HepG2 (cell line): ENCODE data around the gene ANG. TPM values are rescaled to one million over a fixed set of nuclear protein-coding genes. Genes with fewer than 3 reads are reported as not detected.
A peak's percentile ranks its signal among the peaks of the same experiment; 100 is the strongest.

ENCODE experiments used
- ARNT ChIP-seq: fragments of 450-650 bp; IDR thresholded peaks from 2 replicates; pipeline ENCODE4 v1.6.1; 2017
- ATF6 ChIP-seq: sonication (generic); formaldehyde crosslinking; conservative IDR thresholded peaks from 2 replicates; pipeline ENCODE4 v1.4.0; 2020; ENCODE audit warnings: missing genetic modification reagents
- CEBPB ChIP-seq: IDR thresholded peaks from 2 replicates; pipeline ENCODE4 v1.6.1; 2011; ENCODE audit warnings: low read depth, low read length, improper control_type of control experiment, borderline replicate concordance
- CSRNP1 ChIP-seq: sonication (generic); formaldehyde crosslinking; IDR thresholded peaks from 2 replicates; pipeline ENCODE4 v1.8.1; 2023; ENCODE audit warnings: mild to moderate bottlenecking, missing genetic modification reagents
- DDIT3 ChIP-seq: sonication (generic); formaldehyde crosslinking; IDR thresholded peaks from 2 replicates; pipeline ENCODE4 v1.4.0; 2020; ENCODE audit warnings: mild to moderate bottlenecking, missing genetic modification reagents
- ETV6 ChIP-seq: sonication (generic); formaldehyde crosslinking; conservative IDR thresholded peaks from 2 replicates; pipeline ENCODE4 v1.4.0; 2020; ENCODE audit warnings: missing genetic modification reagents
- GMEB1 ChIP-seq: sonication (generic); formaldehyde crosslinking; IDR thresholded peaks from 2 replicates; pipeline ENCODE4 v1.5.1; 2020; ENCODE audit warnings: missing genetic modification reagents, mild to moderate bottlenecking, borderline replicate concordance
- GTF2F1 ChIP-seq: fragments of 150-350 bp; IDR thresholded peaks from 2 replicates; pipeline ENCODE4 v1.6.1; 2014; ENCODE audit warnings: low read length
- KLF15 ChIP-seq: sonication (generic); formaldehyde crosslinking; IDR thresholded peaks from 2 replicates; pipeline ENCODE4 v1.8.1; 2023; ENCODE audit warnings: borderline replicate concordance, mild to moderate bottlenecking, inconsistent platforms, missing genetic modification reagents, mixed read lengths
- MLLT10 ChIP-seq: sonication (generic); formaldehyde crosslinking; IDR thresholded peaks from 2 replicates; pipeline ENCODE4 v1.4.0; 2020; ENCODE audit warnings: missing genetic modification reagents
- NFATC3 ChIP-seq: sonication (generic); formaldehyde crosslinking; IDR thresholded peaks from 2 replicates; pipeline ENCODE4 v1.5.1; 2020; ENCODE audit warnings: mild to moderate bottlenecking, missing genetic modification reagents
- NFIB ChIP-seq: sonication (generic); formaldehyde crosslinking; IDR thresholded peaks from 2 replicates; pipeline ENCODE4 v1.9.0; 2021; ENCODE audit warnings: missing genetic modification reagents, mild to moderate bottlenecking, borderline replicate concordance
- RBFOX2 ChIP-seq: fragments of 200-400 bp; formaldehyde crosslinking; IDR thresholded peaks from 2 replicates; pipeline ENCODE4 v1.6.1; 2017; ENCODE audit warnings: low read depth, mild to moderate bottlenecking, low read length
- SAFB2 ChIP-seq: sonication (generic); formaldehyde crosslinking; IDR thresholded peaks from 2 replicates; pipeline ENCODE4 v1.5.1; 2020; ENCODE audit warnings: missing genetic modification reagents, low read depth, mild to moderate bottlenecking, borderline replicate concordance
- SATB2 ChIP-seq: sonication (generic); formaldehyde crosslinking; IDR thresholded peaks from 2 replicates; pipeline ENCODE4 v1.5.0; 2020; ENCODE audit warnings: missing genetic modification reagents
- SNAPC2 ChIP-seq: sonication (generic); formaldehyde crosslinking; IDR thresholded peaks from 2 replicates; pipeline ENCODE4 v1.8.1; 2022; ENCODE audit warnings: mild to moderate bottlenecking, missing genetic modification reagents
- SRF ChIP-seq: IDR thresholded peaks from 2 replicates; pipeline ENCODE4 v1.6.1; 2011; ENCODE audit warnings: mild to moderate bottlenecking, low read depth, low read length, moderate library complexity
- TARDBP ChIP-seq: sonication (generic); formaldehyde crosslinking; IDR thresholded peaks from 2 replicates; pipeline ENCODE4 v1.8.0; 2022; ENCODE audit warnings: mild to moderate bottlenecking, missing genetic modification reagents
- ZFP1 ChIP-seq: IDR thresholded peaks from 2 replicates; pipeline ENCODE4 v1.6.1; 2016
- ZNF235 ChIP-seq: sonication (generic); formaldehyde crosslinking; IDR thresholded peaks from 2 replicates; pipeline ENCODE4 v1.8.1; 2023; ENCODE audit warnings: mild to moderate bottlenecking, missing genetic modification reagents, borderline replicate concordance
- ZNF430 ChIP-seq: sonication (generic); formaldehyde crosslinking; IDR thresholded peaks from 2 replicates; pipeline ENCODE4 v1.9.0; 2021; ENCODE audit warnings: mild to moderate bottlenecking, missing genetic modification reagents
- ZNF629 ChIP-seq: sonication (generic); formaldehyde crosslinking; conservative IDR thresholded peaks from 2 replicates; pipeline ENCODE4 v1.5.0; 2020; ENCODE audit warnings: missing genetic modification reagents
- ZNF710 ChIP-seq: sonication (generic); formaldehyde crosslinking; IDR thresholded peaks from 2 replicates; pipeline ENCODE4 v1.5.0; 2020; ENCODE audit warnings: mild to moderate bottlenecking, missing genetic modification reagents, borderline replicate concordance
- polyA plus RNA-seq, 8 experiments: library from polyadenylated mRNA; depleted of rRNA in 3 of 8; stranded (reverse) in 7 of 8; unstranded in 1 of 8; fragments of >200 nt; fragmentation: Illumina TruSeq in 4 of 8; extraction: Trizol in 4 of 8; gene quantifications; 2 replicates each; pipeline versions ENCODE4 v1.2.1 to v1.2.3, GENCODE V29; 2011 to 2016; ENCODE audit warnings: low read depth in 4 of 8, missing spikeins in 1 of 8, mixed read lengths in 1 of 8; ENCODE audit not compliant: insufficient read depth in 1 of 8
- total RNA-seq, 5 experiments: library from RNA; depleted of rRNA; stranded (reverse); fragments of >200 nt; fragmentation: Illumina TruSeq; extraction: Trizol; gene quantifications; 2 replicates each; pipeline ENCODE4 v1.2.3, GENCODE V29; 2016; ENCODE audit warnings: low read depth in 1 of 5

The ANG gene
- total and polyA plus RNA-seq, 2 of the 13 experiments (the other 11 are each of a cell fraction or from before 2014, with no cell fraction given), result 83.6 to 401 TPM

GRCh38 chr14:20690848-20691640 lies 2.5 kb downstream of the ANG start (continued):
- TF ChIP-seq ZNF710 (CRISPR knock-in tag) (0 out of 2 replicates have a peak, but pooled peaks have one; percentile 42), SRF (0 out of 2 replicates have a peak, but pooled peaks have one; percentile 28), SAFB2 (CRISPR knock-in tag) (no peak), ZNF629 (CRISPR knock-in tag) (no peak), DDIT3 (CRISPR knock-in tag) (no peak), ZNF235 (no peak), MLLT10 (CRISPR knock-in tag) (no peak), GMEB1 (CRISPR knock-in tag) (no peak), TARDBP (CRISPR knock-in tag) (no peak), ARNT (no peak), CEBPB (no peak), ZNF430 (CRISPR knock-in tag) (no peak), RBFOX2 (peak; percentile 71), NFATC3 (CRISPR knock-in tag) (no peak), ATF6 (CRISPR knock-in tag) (no peak), GTF2F1 (no peak), ETV6 (CRISPR knock-in tag) (no peak), KLF15 (no peak), SNAPC2 (CRISPR knock-in tag) (no peak), NFIB (CRISPR knock-in tag) (no peak), CSRNP1 (CRISPR knock-in tag) (no peak), SATB2 (CRISPR knock-in tag) (no peak), ZFP1 (CRISPR knock-in tag) (no peak)
